ENCODE measurements around the gene EXOC2.
A peak's percentile ranks its signal among the peaks of the same experiment; 100 is the strongest.

The EXOC2 gene, protein sequence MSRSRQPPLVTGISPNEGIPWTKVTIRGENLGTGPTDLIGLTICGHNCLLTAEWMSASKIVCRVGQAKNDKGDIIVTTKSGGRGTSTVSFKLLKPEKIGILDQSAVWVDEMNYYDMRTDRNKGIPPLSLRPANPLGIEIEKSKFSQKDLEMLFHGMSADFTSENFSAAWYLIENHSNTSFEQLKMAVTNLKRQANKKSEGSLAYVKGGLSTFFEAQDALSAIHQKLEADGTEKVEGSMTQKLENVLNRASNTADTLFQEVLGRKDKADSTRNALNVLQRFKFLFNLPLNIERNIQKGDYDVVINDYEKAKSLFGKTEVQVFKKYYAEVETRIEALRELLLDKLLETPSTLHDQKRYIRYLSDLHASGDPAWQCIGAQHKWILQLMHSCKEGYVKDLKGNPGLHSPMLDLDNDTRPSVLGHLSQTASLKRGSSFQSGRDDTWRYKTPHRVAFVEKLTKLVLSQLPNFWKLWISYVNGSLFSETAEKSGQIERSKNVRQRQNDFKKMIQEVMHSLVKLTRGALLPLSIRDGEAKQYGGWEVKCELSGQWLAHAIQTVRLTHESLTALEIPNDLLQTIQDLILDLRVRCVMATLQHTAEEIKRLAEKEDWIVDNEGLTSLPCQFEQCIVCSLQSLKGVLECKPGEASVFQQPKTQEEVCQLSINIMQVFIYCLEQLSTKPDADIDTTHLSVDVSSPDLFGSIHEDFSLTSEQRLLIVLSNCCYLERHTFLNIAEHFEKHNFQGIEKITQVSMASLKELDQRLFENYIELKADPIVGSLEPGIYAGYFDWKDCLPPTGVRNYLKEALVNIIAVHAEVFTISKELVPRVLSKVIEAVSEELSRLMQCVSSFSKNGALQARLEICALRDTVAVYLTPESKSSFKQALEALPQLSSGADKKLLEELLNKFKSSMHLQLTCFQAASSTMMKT

DNA sequence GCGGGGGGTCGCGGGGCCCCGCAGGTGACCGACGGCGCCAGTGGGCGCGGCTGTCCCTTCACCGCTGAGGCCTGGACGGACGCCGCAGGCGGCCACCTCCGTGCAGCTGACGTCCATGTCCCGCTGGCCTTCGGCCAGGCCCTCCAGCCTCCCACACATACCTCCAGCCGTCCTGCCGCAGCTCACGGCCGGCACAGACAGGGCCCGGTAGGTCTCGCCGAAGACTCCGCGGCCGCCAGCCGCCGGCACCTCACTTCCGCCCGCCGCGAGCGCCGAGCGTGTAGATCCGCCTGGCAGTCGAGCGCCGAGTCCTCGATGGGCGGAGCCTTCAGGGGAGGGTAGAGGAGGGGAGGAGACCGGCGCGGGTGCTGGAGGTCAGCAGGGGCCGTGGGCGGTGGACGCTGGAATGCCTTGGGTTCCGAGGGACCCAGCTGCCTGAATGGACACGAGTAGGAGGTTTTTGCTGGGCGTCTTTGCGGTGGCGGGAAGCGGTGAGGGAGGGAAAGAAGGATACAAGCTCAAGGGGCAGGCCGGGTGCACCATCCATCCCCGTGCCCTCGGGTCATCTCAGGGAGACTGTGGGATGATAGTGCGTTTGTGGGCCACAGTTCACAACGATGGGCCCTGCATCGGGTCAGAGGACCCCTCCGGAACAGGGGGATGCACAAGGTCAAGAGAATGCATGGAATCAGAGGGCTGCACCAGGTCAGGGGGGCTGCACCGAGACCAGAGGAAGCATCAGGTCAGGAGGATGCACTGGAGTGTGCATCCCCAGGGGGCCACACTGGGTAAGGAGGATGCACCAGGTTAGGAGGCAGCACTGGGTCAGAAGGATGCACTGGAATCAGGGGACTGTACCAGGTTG is at the start of gene EXOC2:
EXOC2 (minus strand) TSS at position 282 of the 865 bp plus-strand sequence. CDS start 55,321 bp downstream, outside the sequence.
- peak; percentile 83 to 89 for DNase-seq

DNA sequence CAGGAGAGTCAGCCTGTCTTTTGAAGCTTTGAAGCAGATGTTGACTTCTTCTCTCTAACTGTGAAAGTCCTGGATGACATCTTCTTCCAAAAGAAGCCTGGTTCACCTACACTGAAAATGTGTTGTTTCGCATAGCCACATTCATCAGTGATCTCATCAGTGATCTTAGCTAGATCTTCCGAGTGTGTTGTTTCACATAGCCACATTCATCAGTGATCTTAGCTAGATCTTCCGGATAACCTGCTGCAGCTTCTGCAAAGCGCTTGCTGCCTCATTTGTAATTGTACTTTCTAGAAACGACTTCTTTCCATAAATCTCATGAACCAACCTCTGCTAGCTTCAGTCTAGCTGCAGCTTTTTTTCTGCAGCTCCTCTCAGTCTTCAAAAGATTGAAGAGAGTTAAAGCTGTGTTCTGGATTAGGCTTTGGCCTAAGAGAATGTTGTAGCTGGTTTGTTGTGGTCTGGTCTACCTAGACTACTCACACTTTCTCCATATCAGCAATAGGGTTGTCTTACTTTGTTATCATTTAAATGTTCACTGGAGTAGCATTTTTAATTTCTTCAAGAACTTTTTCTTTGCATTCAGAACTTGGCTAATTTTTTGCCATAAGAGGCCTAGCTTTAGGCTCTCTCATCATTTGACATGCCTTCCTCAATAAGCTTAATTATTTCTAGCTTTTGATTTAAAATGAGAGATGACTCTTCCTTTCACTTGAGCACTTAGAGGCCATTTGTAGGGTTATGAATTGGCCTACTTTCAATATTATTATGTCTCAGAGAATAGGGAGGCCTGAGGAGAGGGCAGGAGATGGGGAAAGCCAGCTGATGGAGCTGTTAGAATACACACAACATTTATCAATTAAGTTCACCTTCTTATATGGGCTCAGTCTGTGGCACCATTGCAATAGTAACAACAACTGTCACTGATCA is 48.7 kb upstream of the EXOC2 start:
- no peak for DNase-seq

DNA sequence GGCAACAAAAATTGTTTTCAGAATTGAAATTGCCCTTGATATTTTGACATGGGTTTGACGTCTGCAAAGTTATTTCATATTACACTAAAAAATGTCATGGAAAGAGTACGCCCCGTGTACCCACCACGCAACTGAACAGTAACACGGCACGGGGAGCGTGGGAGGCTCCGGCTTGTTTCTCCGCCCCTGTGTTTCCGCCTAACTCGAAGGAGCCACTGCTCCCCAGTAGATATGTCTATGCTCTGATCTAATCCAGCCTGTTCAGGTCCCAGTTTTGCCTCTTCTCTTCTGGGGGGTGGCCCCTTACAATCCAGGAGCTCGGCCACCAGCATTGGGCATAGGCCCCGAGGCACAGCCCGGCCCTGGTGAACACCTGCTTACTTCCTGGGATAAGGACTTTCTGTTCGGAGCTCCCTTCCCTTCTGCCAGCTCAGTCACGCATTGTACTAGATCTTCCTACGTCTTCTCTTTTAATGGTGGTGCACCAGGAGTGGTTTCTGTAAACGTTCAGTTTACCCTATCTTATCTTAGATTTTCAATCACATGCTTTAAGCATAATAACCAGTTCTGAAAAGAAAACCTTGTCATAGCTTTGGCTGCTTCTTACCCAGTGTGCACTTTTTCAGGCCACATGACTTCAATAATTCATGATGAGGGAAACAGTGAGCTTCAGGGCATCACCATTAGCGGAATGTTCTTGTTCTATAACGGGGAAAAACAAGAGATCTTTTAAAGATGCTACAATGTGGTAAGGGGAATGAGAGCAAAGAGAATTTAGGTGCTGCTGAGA is 43.9 kb upstream of the EXOC2 start:
- no peak for DNase-seq

DNA sequence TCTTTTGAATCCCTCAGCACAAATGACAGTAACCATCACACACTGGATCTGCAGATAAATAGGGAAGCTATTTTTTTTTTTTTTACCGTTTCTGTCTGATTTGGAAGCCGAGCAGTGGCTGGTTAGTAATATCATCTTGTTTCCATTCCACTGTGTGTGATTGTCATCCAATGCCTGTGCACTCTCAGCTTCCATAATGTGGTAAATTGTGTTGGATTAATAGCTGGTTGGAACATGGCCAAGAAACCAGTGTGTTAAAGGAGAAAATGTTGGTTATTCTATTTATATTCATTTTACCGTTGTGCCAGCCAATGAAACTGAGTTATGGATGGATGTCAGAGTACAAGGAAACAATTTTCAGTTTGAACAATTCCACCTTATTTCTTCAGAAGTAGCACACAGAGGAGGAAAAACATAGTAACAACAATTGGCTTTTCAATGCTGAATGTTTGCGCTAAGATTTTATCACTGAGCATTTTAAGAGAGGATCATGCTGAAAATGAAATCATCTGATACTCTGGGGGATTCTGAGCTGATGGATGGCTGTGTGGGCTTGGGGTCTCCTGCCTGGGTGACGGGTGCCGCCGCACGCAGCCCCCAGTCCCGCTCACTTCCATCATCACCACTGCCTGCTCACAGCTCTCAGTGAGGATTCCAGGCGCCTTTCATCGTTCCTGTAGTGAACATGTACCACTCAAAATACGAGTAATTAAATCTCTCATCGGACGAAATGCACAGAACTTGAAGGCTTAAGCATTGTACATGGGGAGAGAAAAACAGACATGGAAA is 40.7 kb upstream of the EXOC2 start:
- DNase-seq: peak; percentile 29 to 61

DNA sequence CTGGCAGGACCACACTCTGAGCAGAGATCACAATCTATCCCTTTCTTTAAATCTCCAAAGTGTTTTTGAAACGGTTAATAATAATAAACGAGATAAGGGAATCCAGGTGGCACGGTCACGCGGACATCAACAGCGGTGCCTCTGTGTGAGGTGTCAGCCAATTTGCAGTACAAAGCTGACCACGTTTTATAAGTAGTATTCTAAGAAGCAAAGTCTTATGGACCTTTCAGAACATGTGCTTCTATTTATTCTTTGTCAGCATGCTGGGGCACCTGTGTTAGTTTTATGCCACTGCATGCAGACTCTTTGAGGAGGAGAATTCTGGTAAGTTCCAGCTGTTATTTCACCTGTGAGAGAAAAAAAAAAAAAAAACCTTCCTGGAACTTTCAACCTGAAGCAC is 39.0 kb upstream of the EXOC2 start:
- DNase-seq: no peak

DNA sequence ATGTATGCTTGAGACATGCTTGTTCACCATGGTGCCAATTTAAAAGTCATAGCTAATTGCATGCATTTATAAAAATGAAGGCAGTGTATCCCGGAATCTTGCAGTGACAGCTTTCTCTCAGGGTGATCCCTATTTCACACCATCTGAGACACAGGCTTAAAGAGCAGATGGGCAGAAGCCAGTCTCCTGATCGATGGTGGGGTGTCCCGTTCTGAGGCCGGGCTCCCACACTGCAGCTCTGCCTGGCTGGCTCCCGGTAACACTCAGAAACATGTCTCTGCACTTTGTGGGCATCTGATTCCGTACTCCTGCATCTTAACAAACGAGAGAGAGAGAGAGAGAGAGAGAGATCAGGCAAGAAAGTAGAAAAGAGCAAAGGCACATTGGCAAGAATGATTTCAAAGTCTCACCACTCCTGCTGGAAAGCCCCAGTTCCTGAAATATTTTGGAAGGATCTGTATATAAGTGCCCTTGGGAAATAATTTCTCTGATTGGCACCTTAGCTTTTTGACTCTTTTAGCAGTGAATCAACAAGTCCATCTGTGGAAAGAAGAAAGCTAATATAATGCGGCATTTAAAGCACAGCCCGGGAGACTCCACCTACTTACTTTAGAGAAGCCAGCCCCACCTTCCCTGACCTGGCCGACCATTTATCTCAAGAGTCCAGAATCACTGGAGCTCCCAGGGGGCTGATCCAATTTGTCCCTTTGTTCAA is 36.8 kb upstream of the EXOC2 start:
- DNase-seq: no peak

DNA sequence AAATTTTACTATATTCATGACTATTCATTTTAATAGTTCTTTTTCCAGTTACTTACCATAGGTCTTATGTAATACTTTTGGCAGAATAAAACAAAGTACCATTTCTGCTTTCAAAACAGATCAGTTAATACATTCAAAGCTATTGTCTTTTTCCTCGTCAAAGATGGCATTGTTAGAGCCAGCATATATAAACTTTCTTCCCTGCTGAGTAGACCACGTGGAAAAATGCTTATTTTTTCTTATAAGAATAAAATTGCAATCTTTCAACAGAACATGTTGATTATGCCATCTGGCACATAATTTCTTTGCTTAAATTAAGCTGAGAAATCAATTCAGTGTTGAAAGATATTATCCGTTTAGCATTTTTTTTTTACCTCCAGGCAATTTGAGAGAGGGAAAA is 34.9 kb upstream of the EXOC2 start:
- DNase-seq: no peak

DNA sequence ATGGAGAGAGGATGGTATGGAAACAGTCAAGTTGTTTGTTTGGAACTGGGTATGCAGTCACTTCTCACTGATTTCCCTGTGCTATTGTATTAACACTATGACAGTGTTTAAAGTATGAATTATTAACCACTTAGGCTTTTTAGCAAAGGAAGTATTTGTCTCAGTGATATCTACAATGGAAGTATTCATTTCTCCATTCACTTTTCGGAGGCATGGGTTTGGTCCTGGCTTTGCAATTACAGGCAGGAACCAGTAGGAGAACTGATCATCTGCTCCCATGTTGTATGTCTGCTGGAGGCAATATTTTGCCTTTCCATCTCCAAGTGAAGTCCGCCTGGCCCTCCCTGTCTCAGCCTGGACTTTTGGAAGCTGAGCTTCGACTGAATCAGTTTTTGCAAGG is 30.6 kb upstream of the EXOC2 start:
- DNase-seq: no peak

DNA sequence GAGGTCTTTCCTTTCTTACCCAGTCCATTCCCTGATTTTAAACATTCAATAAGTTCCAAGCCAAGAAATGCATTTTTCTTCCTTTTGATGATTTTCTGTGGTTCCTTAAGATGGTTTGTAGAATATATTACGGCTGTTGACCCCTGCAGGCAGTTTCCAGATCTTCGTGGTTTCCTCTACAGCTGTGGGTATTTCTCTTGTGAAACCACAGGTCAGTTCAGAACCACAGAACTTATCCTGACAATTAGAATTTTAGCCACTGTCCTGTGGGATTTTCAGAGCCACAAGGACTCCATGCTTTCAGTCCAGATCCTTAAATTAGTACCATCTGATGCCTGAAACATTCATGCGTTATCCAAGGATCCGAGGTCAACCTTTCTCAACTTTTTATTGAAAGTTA is 29.7 kb upstream of the EXOC2 start:
- DNase-seq: no peak

DNA sequence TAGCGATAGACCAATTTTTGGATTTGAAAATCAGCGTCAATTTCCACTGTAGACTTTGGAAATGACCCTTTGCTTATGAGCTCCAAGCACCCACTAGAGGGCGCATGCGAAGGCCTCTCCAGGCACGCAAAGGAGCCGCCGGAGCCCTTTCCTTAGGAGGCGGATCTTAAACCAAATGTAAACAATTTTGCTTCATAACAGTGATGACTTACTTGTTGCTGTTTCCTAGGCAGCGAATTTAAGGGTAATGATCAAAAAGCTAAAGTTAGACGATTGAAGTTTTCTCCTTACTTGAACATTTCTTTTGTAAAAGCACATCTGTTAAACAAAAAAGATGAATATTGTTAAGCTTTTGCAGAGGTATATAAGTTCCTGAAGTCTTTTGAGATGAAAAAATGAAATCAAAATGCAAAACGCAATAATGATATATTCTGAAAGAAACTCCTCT is 29.2 kb upstream of the EXOC2 start:
- DNase-seq: peak; percentile 74 to 79

DNA sequence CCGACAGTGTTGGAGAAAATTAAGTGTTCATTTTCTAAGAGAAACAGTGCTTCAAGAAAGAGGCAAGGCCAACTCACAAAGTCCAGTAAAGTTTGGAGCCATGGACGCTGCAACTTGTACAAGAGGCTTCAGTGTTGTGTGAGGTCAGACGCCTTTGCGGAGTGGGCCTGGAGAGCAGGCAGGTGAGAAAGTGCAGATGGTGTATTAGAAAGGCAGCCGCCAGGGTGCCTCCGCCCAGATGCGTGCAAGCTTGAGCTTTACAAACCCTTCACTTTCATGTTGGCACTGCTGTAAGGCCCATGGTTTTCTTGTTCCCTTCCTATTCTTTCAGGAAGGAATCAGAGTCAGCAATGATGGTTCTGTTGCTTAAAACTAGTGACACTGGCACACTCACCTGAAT is 25.4 kb upstream of the EXOC2 start:
- DNase-seq: no peak

DNA sequence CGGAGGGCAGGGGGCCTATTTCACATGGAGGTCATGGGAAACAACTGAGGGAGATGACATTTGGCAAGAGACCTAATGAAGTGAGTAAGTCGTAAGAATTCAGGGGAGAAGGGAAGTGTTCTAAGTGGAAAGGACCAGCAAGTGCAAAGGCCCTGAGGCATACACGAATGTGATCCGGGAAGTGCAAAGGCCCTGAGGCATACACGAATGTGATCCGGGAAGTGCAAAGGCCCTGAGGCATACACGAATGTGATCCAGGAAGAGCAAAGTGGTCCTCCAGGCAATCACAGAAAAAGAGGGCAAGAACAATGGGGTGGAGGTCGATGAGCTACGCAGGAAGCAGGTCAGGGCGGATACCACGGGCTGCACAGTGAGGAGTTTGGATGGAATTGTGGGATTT is 24.2 kb upstream of the EXOC2 start:
- no peak for DNase-seq

DNA sequence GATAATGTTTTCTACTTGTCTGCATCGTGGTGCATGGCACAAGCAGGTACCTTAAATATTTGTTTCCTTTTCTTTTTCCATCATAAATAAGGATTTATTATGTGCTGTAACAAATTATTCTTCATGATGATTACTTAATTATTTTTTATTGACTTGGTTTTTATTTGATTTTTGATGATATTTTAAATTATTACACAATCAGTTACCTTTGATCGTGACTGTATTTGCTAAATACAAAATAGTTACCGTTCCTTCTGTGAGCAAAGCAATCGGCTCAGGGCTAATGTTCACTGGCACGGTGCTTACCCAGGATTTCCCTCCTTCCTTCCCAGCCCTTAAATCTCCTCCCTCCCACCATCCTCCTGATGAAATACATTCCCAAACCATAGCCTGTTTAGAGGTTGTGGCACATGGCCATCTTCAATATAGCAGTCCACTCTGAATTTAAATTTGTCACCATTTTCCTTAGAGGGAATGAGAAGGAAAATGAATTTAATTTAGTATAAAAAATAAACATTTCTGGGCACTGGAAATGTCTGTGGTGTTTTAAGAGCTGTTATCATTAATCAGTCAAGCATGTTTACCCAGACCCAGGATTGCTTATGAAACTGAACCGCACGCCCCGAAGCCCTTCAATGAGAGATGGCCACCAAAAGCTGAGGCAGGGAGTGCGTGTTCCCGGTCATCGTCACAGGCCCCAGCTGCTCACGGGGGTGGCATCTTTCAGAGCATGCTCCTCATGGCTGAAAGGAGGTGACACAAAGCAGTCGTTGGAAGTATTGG is 23.0 kb upstream of the EXOC2 start:
- peak; percentile 68 to 85 for DNase-seq

DNA sequence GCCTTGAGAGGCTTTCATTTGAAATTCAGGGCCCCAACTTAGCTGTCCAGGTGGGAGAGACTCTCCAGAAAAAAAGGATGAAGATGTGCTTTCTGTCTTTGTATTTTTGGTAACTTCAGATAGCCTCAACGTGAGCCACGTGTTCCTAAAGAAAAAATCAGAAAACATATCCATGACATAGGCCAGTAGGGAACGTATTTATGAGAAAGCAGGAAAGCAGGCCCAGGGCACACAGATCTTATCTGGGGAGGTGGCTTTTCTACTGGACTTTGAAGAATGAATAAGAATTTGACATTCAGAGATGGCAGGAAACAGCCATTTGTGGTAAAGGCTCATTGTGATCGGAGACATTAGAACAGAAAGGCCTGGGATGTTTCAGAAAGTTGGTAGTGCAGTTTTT is 21.2 kb upstream of the EXOC2 start:
- no peak for DNase-seq

DNA sequence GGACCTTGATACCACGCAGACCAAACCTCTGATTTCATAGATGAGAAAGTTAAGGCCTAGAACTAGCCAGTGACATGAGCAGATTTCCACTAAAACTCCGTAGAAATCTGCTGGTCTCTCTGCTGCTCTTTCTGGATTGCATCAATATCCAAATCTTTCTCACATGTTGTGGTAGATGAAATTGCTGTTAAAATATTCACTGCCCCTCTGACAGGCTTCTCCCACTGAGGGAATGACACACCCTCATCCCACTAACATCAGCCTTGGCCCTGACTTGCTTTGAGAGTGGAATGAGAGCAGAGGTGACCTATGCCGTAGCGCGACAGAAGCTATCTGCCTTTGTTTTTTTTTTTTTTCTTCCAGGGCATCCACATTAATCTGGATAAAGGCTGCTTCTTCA is 20.4 kb upstream of the EXOC2 start:
- DNase-seq: no peak

DNA sequence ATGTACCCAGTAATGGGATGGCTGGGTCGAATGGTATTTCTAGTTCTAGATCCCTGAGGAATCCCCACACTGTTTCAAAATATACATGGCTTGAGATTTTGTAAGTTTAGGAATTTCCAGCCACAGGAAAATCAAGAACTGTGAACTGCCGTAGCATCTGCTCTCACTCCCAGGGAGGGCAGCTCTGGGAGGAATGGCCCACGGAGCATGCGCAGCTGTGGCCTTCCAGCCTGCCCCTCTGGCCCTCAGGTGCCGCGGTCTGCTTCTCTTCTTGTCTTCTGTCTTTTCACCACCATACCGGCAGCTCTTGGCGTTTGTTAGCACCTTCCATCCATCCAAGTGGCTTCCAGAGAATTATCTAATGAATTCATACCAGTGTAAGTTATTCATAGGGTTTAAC is 19.9 kb upstream of the EXOC2 start:
- no peak for DNase-seq

DNA sequence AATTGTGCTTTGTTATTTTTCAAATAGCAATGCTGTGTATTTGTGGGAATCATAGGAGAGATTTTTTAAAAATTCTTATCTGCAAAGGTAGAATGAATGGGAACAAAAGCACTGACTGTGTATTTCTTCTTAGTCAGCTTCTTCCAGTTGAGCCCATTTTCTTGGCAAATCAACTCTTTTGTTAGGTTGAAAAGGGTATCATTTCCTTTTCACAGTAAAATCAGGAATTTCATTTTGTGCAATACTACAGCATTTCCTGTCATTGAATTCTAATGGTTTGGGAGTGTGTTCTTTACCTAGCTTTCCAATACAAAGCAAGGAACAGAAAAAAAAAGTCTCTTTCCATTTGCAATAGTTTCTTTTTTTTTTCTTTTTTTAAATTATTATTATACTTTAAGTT is 19.0 kb upstream of the EXOC2 start:
- no peak for DNase-seq

All from NCI-H2081 (cell line).